GM21390 (cell line): ENCODE results near the gene MSANTD1.

ENCODE experiments used
- ATAC-seq: cut with Tn5 transposase; IDR thresholded peaks from one replicate; pipeline ENCODE4 v1.9.1; 2021; ENCODE audit not compliant: unreplicated experiment

Gene MSANTD1

GRCh38 chr4:3232001-3232400, 17.0 kb upstream of the MSANTD1 start:
- ATAC-seq: no peak

GRCh38 chr4:3232871-3233271, 16.1 kb upstream of the MSANTD1 start:
- no peak for ATAC-seq

DNA sequence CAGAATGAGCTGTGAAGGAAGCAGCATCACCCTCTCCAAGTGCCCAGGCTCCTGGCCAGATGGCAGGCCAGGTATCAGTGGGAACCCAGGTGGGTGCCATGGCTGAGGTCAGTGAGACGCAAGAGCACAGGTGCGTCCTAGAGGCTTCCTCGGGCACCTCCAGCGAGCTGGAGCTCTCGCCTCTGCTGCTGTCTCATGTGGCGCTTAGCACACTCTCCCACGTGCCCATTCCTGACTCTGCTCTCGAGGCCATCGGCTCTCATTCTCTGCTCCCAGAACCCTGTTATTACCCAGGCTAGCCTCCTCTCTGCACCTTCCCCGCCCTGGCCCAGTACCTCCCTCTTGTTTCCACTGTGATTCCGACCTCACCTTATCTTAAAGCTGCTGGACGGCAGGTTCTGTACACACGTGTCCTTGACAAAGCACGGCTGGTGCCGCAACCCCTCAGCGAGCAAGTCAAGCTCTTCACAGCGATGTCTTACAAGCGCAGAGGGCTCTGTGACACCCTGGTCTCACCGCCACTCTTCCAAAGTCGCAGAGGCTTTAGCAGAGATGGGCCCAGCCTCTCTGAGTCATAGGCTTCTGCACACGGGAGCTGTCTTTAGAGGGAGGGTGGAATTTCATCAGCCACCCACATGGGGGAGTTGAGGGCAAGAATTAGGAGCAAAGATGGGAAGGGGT, 15.4 kb upstream of the MSANTD1 start:
- no peak for ATAC-seq

DNA sequence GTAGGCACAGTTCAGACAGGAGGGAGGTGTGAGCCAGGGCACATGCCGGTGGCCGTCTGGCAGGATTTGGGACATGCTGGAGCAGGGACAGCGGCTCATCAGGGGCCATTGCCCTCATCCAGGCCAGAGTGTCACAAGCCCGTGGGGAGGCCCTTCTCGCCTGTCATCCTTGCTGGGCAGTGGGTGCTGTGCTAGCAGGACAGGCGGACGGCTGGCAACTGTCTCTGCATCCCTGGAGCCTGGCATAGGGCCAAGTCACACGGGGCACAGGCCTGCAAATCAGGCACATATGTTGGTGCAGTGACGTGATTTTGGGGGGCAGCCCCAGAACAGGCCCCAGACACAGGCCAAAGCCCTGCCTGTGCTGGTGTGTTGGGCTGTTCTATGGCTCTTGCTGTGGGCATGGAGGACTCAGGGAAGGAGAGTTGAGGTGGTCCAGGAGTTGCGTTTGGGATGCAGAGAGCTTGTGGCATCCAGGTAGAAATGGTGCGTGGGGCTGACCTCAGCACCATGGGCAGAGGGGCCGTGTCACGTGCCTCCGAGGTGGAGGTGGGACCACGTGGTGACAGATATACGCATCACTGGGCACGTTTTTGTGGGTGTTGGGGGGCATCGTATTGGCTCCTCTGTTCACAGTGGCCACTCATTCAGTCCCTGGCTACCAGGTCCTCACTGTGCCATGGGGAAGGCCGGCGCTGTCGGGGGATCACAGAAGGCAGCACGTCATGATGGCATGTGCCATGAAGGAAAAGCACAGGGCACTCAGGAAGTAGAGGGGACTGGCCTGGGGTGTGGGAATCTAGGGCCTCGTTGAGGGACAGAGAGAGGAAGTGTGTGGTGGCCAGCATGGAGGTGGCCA, 14.6 kb upstream of the MSANTD1 start:
- ATAC-seq: no peak

DNA sequence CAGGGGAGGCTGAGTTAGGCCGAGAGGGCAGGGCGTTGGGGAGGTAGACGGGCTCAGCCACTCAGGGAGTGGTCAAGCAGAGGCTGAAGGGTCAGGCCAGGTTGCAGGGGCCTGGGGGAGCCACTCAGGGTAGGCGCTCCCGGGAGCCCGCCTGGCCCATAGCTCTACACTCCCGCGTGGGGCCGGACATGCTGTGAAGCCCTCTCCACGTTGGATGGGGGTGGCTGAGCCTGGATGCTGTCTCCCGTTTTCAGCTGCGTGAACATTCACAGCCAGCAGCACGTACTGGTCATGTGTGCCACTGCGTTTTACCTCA, 14.0 kb upstream of the MSANTD1 start:
- no peak for ATAC-seq

GRCh38 chr4:3235581-3235980, 13.4 kb upstream of the MSANTD1 start:
- no peak for ATAC-seq

GRCh38 chr4:3236326-3236878, 12.6 kb upstream of the MSANTD1 start:
- no peak for ATAC-seq

- no peak for ATAC-seq
These were observed 11.7 kb upstream of the MSANTD1 start for GRCh38 chr4:3237266-3237665.

GRCh38 chr4:3237712-3238560, 11.0 kb upstream of the MSANTD1 start:
- no peak for ATAC-seq

GRCh38 chr4:3238721-3239120, 10.2 kb upstream of the MSANTD1 start:
- no peak for ATAC-seq

GRCh38 chr4:3239303-3239702, 9.7 kb upstream of the MSANTD1 start:
- no peak for ATAC-seq

DNA sequence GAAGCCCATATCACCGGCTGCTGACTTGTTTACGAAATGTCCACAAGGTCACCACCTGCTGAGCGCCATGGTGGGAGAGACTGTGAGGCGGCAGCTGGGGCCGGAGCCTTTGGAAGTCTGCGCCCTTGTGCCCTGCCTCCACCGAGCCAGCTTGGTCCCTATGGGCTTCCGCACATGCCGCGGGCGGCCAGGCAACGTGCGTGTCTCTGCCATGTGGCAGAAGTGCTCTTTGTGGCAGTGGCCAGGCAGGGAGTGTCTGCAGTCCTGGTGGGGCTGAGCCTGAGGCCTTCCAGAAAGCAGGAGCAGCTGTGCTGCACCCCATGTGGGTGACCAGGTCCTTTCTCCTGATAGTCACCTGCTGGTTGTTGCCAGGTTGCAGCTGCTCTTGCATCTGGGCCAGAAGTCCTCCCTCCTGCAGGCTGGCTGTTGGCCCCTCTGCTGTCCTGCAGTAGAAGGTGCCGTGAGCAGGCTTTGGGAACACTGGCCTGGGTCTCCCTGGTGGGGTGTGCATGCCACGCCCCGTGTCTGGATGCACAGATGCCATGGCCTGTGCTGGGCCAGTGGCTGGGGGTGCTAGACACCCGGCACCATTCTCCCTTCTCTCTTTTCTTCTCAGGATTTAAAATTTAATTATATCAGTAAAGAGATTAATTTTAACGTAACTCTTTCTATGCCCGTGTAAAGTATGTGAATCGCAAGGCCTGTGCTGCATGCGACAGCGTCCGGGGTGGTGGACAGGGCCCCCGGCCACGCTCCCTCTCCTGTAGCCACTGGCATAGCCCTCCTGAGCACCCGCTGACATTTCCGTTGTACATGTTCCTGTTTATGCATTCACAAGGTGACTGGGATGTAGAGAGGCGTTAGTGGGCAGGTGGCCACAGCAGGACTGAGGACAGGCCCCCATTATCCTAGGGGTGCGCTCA, 8.7 kb upstream of the MSANTD1 start:
- no peak for ATAC-seq

DNA sequence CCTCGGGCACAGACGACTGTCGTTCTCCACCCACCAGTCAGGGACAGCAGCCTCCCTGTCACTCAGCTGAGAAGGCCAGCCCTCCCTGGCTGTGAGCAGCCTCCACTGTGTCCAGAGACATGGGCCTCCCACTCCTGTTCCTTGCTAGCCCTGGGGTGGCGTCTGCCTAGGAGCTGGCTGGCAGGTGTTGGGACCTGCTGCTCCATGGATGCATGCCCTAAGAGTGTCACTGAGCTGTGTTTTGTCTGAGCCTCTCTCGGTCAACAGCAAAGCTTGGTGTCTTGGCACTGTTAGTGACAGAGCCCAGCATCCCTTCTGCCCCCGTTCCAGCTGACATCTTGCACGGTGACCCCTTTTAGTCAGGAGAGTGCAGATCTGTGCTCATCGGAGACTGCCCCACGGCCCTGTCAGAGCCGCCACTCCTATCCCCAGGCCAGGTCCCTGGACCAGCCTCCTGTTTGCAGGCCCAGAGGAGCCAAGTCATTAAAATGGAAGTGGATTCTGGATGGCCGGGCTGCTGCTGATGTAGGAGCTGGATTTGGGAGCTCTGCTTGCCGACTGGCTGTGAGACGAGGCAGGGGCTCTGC, 7.9 kb upstream of the MSANTD1 start:
- ATAC-seq: no peak

- ATAC-seq: no peak
These were observed 6.9 kb upstream of the MSANTD1 start for GRCh38 chr4:3241898-3242524.

- no peak for ATAC-seq
These were observed 5.7 kb upstream of the MSANTD1 start for GRCh38 chr4:3243136-3243780.

DNA sequence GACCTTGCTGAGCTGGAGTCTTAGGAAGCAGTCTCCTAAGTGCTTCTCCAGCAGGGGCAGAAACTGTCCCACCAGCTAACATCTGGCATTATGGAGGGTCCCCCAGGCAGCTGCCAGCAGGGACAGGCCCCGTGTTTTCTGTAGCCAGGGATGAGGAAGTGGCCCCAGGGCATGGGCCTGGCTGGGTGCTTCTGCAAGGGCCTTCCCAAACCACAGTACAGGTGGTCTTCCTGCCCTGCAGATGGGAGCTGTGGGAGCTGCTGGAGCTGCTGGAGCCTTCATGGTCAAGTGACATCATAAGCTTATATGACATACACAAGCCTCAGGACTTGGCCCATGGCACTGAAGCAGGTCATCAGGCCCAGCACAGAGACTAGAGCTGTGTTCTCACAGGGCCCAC, 5.0 kb upstream of the MSANTD1 start:
- no peak for ATAC-seq

GRCh38 chr4:3244747-3245146, 4.2 kb upstream of the MSANTD1 start:
- ATAC-seq: no peak

GRCh38 chr4:3245676-3246075, 3.3 kb upstream of the MSANTD1 start:
- no peak for ATAC-seq
